Transverse colon (tissue), 4 donors: ENCODE data around the gene ZNF785.

ENCODE experiments used
- CTCF ChIP-seq, 5 experiments: fragments of 200-600 bp in 3 of 5; fragments of 450-650 bp in 2 of 5; sonication (generic) in 3 of 5; IDR thresholded peaks; 1 replicate in 2 of 5; 2 replicates in 3 of 5; pipeline ENCODE4 v1.5.1; 2016 to 2017; ENCODE audit warnings: antibody characterized with exemption in 5 of 5, inconsistent platforms in 3 of 5, mild to moderate bottlenecking in 2 of 5, moderate library complexity in 1 of 5
- EP300 ChIP-seq: sonication (generic); formaldehyde crosslinking; IDR thresholded peaks from one replicate; pipeline ENCODE4 v1.6.1; 2017; ENCODE audit warnings: antibody characterized with exemption, low read depth
- POLR2AphosphoS5 ChIP-seq, 3 donors: sonication (generic); formaldehyde crosslinking; IDR thresholded peaks; one replicate each; pipeline ENCODE4 v1.6.1; 2016; ENCODE audit warnings: antibody characterized with exemption in 3 of 3

- TF ChIP-seq CTCF (IDR thresholded peaks at IDR 0.05) = no peak
- TF ChIP-seq POLR2AphosphoS5 (IDR thresholded peaks at IDR 0.05) = no peak
- no peak for TF ChIP-seq EP300
These were observed 19.0 kb downstream of the ZNF785 start for GRCh38 chr16:30566531-30566930.
